AG10803 (cell line): ENCODE measurements around the gene MDGA2.

Source experiments
- DNase-seq: peaks from one replicate; pipeline ENCODE4 v3.0.0; 2010; ENCODE audit warnings: low read depth
- H3K4me3 ChIP-seq: 2 replicates; pipeline ENCODE4 v1.5.1; 2011; ENCODE audit warnings: mild to moderate bottlenecking, low read length, control low read depth
- TF ChIP-seq, protein P1 (sequence below): conservative IDR thresholded peaks from 2 replicates; pipeline ENCODE4 v1.5.1; 2011; ENCODE audit warnings: mild to moderate bottlenecking, low read length, control low read depth, inconsistent platforms

MDGA2 gene

DNA sequence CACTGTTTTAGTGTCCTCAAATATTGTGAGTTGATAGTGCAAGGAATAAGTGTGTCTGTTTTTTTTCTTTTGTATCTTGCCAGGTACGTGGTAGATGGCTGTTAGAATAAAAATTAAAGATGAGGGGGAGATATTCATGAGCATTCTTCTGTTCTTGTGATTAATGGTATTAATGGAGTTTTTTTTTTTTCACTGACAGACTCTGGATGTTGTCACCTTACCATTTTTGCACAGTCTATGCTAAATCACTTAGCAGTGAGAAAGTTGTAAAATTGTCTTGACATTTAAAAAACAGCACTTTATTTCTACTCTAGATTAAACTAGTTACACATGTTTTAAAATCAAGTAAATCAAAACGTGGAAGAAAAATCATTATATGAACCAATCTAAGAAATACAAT is 204.3 kb downstream of the MDGA2 start:
- TF ChIP-seq, protein P1, sequence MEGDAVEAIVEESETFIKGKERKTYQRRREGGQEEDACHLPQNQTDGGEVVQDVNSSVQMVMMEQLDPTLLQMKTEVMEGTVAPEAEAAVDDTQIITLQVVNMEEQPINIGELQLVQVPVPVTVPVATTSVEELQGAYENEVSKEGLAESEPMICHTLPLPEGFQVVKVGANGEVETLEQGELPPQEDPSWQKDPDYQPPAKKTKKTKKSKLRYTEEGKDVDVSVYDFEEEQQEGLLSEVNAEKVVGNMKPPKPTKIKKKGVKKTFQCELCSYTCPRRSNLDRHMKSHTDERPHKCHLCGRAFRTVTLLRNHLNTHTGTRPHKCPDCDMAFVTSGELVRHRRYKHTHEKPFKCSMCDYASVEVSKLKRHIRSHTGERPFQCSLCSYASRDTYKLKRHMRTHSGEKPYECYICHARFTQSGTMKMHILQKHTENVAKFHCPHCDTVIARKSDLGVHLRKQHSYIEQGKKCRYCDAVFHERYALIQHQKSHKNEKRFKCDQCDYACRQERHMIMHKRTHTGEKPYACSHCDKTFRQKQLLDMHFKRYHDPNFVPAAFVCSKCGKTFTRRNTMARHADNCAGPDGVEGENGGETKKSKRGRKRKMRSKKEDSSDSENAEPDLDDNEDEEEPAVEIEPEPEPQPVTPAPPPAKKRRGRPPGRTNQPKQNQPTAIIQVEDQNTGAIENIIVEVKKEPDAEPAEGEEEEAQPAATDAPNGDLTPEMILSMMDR = no peak
- no peak for DNase-seq
- no peak overlapping the region for H3K4me3 ChIP-seq

DNA sequence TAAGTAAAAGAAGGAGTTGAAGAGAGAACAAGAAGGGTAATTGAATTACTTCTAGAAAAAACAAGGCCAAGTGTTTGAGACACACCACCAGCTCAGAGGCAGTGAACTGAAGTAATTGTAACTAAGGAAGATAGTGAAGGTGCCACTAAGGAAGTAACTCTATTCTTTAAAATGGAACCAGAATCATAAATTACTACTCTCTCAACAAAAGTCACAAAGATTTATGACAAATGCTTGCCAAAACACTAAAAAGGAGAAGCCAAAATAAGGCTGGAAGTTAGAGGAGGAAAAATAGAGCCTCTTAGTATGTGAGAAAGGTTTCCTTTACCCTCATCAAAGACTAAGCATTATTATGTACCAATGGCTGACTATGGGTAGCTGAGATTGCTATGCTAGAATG is 208.5 kb downstream of the MDGA2 start:
- no peak for DNase-seq
- TF ChIP-seq, protein P1 = no peak
- no peak overlapping the region for H3K4me3 ChIP-seq

DNA sequence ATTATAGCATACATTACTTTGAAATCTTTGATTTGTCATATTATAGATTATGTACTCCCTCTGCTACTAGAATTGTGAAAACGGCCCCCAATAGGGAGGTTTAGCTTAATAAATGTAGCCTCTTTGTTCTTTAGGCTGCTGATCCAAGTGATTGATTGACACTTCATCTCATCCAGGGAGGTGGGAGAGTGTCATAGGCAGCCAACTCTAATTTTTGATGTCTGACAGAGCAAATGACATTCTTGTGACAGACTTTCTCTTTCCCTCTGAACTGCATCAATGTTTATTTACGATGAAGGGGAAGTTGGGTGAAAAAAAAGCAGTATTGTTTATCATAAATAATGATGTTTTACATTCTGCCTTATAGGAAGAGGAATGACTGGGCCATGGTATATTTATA is 221.4 kb downstream of the MDGA2 start:
- no peak for DNase-seq
- TF ChIP-seq, protein P1 = no peak
- no peak overlapping the region for H3K4me3 ChIP-seq

DNA sequence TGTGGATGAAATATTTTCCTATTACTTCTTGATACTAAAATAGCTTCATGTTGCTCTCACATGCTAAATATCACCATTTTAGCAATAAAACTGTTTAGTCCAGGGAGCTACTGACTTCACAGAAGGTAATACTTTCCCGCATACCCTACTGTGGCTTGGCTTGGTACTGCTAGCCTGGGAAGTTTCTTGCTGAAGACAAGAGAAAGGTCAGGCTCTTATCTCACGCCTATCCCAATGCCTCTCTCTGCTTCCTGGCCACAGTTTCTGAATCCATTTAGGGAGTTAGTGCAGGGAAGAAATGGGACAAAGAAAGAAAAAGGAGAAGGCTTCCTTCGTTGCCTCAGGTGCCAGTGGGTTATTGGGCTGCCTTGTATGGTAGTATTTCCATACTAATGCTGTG is 228.3 kb downstream of the MDGA2 start:
- no peak for DNase-seq
- TF ChIP-seq, protein P1 = no peak
- no peak overlapping the region for H3K4me3 ChIP-seq

DNA sequence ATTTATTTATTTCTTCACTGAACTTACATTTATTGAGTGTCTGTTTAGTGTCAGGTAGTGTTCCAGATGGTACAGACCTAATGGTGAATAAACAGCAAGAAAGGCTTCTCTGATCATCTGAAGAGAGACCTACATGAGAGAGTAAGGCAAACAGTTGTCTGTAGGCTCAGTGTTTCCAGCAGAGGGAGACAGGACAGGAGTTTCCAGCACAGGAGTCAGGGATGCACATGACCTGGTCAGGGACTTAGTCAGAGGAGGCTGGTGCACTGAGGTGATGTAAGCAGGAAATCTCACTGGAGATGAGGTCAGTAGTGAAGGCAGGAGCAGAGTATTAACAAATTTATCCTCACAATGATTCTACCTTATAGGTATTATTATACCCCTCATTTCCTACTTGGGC is 233.2 kb downstream of the MDGA2 start:
- TF ChIP-seq, protein P1 = no peak
- DNase-seq = no peak
- H3K4me3 ChIP-seq = no peak overlapping the region

DNA sequence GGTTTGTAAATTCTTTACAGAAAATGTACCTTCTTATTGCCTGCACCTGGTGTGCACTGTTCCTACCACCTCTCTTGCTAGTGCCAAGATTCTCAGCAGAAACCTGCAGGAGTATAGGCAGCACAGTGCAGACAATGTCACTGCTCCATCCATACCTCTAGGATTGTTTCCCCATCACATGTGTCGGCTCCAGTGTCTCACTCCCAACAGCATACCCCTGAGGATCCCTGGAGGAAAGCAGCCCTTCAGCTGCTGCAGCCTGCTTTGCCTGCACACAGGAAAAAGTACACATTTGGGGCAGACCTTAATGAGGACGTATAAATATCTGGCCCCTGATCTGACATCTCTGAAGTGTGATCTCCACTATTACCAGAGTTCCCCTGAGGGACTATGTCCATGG is 235.5 kb downstream of the MDGA2 start:
- DNase-seq = no peak
- no peak overlapping the region for H3K4me3 ChIP-seq
- TF ChIP-seq, protein P1 = no peak

DNA sequence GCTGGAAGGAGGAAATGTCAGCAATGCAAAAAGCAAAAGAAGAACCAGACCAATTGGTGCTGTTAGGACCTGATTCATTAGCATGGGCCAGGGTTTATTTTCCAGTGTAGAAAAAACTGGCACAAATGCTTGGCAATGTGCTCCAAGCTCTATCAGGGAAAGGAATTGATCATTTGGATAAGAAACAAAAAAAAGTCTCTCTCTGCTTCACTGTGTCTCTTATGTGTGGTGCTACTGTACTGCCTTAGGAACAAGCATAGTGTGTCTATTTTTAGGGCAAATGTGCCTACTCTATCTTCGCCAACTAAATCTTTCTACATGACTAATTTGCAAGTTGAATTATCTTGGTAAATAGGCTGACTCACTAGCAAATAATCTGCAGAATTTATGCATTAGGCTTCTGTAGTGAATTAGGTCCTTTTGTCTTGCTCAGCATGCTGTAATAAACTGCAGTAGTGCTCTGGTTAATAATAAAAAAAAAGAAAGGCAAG is 236.7 kb downstream of the MDGA2 start:
- TF ChIP-seq, protein P1 = no peak
- DNase-seq = no peak
- no peak overlapping the region for H3K4me3 ChIP-seq
